Loucy (cell line): Measurements from ENCODE around the gene DCAKD.

Experiments
- CTCF ChIP-seq: fragments of 200-600 bp; sonication (generic); conservative IDR thresholded peaks from 2 replicates; pipeline ENCODE4 v1.5.1; 2014; ENCODE audit warnings: mild to moderate bottlenecking, antibody characterized with exemption, low read length
- EZH2phosphoT487 ChIP-seq: fragments of 200-600 bp; IDR thresholded peaks from 2 replicates; pipeline ENCODE4 v1.6.1; 2018; ENCODE audit warnings: antibody characterized with exemption, mild to moderate bottlenecking, moderate library complexity, borderline replicate concordance

DNA sequence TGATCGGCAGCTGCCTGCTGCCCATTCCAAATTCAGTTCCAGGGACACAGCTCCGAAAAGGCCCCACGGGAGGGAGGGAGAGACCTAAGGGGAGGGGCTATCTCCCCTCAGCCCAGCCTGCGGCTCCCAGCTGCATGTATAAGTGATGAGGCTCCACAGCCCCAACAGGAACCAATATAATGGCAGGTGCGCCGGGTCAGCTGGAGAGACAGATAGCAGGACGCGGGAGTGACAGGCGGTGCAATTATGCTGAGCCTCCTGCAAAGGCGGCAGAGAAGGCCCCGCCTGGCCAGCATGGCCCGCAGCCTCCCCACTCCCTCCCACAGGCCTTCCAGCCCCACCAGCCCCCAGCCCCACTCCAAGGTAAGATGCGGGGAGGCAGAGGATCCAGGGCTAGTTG is 75.2 kb downstream of the DCAKD start:
- no peak for TF ChIP-seq CTCF
- TF ChIP-seq EZH2phosphoT487 = no peak
